Hepatocyte (in vitro differentiated cells): Measurements from ENCODE around the gene PAF1. TPM values are rescaled to one million over a fixed set of nuclear protein-coding genes. Genes with fewer than 3 reads are reported as not detected.
A peak's percentile ranks its signal among the peaks of the same experiment; 100 is the strongest.

Experiments
- DNase-seq: peaks from one replicate; pipeline ENCODE4 v3.0.0-alpha.2; 2016; ENCODE audit warnings: low spot score
- H2AFZ ChIP-seq: fragments of 200-600 bp; sonication (generic); 2 replicates; pipeline ENCODE4 v1.6.0; 2016; ENCODE audit warnings: antibody characterized with exemption, mild to moderate bottlenecking
- H3K27ac ChIP-seq: fragments of 200-600 bp; sonication (generic); 2 replicates; pipeline ENCODE4 v1.5.1; 2016; ENCODE audit warnings: mild to moderate bottlenecking
- H3K27me3 ChIP-seq: fragments of 200-600 bp; sonication (generic); 2 replicates; pipeline ENCODE4 v1.6.1; 2016
- H3K36me3 ChIP-seq: fragments of 200-600 bp; sonication (generic); replicated peaks from 2 replicates; pipeline ENCODE4 v1.5.1; 2016; ENCODE audit warnings: low read depth; ENCODE audit not compliant: insufficient read depth
- H3K4me1 ChIP-seq: fragments of 200-600 bp; sonication (generic); 2 replicates; pipeline ENCODE4 v1.5.1; 2016; ENCODE audit warnings: mild to moderate bottlenecking, moderate library complexity; ENCODE audit not compliant: insufficient read depth
- H3K4me2 ChIP-seq: fragments of 200-600 bp; sonication (generic); 2 replicates; pipeline ENCODE4 v1.6.0; 2016
- H3K4me3 ChIP-seq: fragments of 200-600 bp; sonication (generic); 2 replicates; pipeline ENCODE4 v1.5.1; 2016; ENCODE audit warnings: mild to moderate bottlenecking
- H3K79me2 ChIP-seq: fragments of 200-600 bp; sonication (generic); 2 replicates; pipeline ENCODE4 v1.6.0; 2017; ENCODE audit warnings: mild to moderate bottlenecking
- H3K9me2 ChIP-seq: fragments of 200-600 bp; sonication (generic); replicated peaks from 2 replicates; pipeline ENCODE4 v1.6.0; 2017; ENCODE audit warnings: mild to moderate bottlenecking; ENCODE audit not compliant: insufficient read depth
- H3K9me3 ChIP-seq: fragments of 200-600 bp; sonication (generic); 2 replicates; pipeline ENCODE4 v1.5.1; 2016; ENCODE audit warnings: low read depth, mild to moderate bottlenecking
- H4K20me1 ChIP-seq: fragments of 200-600 bp; sonication (generic); 2 replicates; pipeline ENCODE4 v1.6.0; 2016; ENCODE audit warnings: mild to moderate bottlenecking; ENCODE audit not compliant: insufficient read depth, poor library complexity, severe bottlenecking
- CTCF ChIP-seq: fragments of 200-600 bp; sonication (generic); IDR thresholded peaks from 2 replicates; pipeline ENCODE4 v1.5.1; 2016; ENCODE audit warnings: antibody characterized with exemption, mild to moderate bottlenecking; ENCODE audit not compliant: poor library complexity
- EZH2 ChIP-seq: fragments of 200-600 bp; sonication (generic); IDR thresholded peaks from 2 replicates; pipeline ENCODE4 v1.6.1; 2016; ENCODE audit warnings: antibody characterized with exemption, mild to moderate bottlenecking, borderline replicate concordance
- EZH2phosphoT487 ChIP-seq: fragments of 200-600 bp; sonication (generic); IDR thresholded peaks from one replicate; pipeline ENCODE4 v1.6.1; 2018; ENCODE audit warnings: antibody characterized with exemption, mild to moderate bottlenecking, low read depth, moderate library complexity; ENCODE audit not compliant: unreplicated experiment, severe bottlenecking
- WGBS: methylation state at CpG from one replicate; pipeline ENCODE4 v1.1.6; 2016; ENCODE audit warnings: low lambda C conversion rate; ENCODE audit errors: missing lambda C conversion rate; 5-methylcytosine and 5-hydroxymethylcytosine counted together
- polyA plus RNA-seq: library from polyadenylated mRNA; unstranded; fragments of >200 nt; fragmentation: Nextera tagmentation; extraction: Ambion mirVana; gene quantifications from 2 replicates; pipeline ENCODE4 v1.2.1, GENCODE V29; 2016
- total RNA-seq: library from RNA; depleted of rRNA; stranded (reverse); fragments of >200 nt; gene quantifications from 2 replicates; pipeline ENCODE4 v1.2.3, GENCODE V29; 2014

The PAF1 gene
- total and polyA plus RNA-seq, 2 experiments from 2014 or later: 30.4 to 54.4 TPM

GRCh38 chr19:39412867-39413271 is 22.0 kb upstream of the PAF1 start:
- Histone ChIP-seq H3K4me2 (peak overlapping the region; percentile 91), H3K79me2 (peaks cover 53% of the 10 kb centered on the region), H4K20me1 (peaks cover 9% of the 10 kb centered on the region), H3K9me3 (no peaks in the 10 kb centered on the region), H3K36me3 (no peaks in the 10 kb centered on the region), H3K4me1 (peaks cover 18% of the 10 kb centered on the region), H3K27me3 (no peaks in the 10 kb centered on the region), H3K27ac (peak overlapping the region; percentile 99), H2AFZ (peak overlapping the region; percentile 72), H3K4me3 (peak overlapping the region; percentile 59), H3K9me2 (no peaks in the 10 kb centered on the region)
- TF ChIP-seq EZH2phosphoT487: no peak
- no peak for TF ChIP-seq CTCF
- TF ChIP-seq EZH2: no peak
- 1% methylated on average over 24 of the region's 24 CpGs for WGBS
- DNase-seq: no peak

GRCh38 chr19:39412100-39412866 is 21.4 kb upstream of the PAF1 start, which contains the start of gene PLEKHG2:
Gene PLEKHG2 (plus strand): TSS chr19:39412669. CDS start chr19:39414087, 1,418 bp downstream.
- no peaks in the 10 kb centered on the region for H3K9me3 ChIP-seq
- TF ChIP-seq EZH2phosphoT487: no peak
- peak; percentile 93 for TF ChIP-seq CTCF
- DNase-seq: peak; percentile 99
- H3K36me3 ChIP-seq: no peaks in the 10 kb centered on the region
- peaks cover 15% of the 10 kb centered on the region for H4K20me1 ChIP-seq
- no peaks in the 10 kb centered on the region for H3K27me3 ChIP-seq
- peak within 1 kb of the TSS; percentile 59 for H3K4me3 ChIP-seq
- peak within 1 kb of the TSS; percentile 91 for H3K4me2 ChIP-seq
- H2AFZ ChIP-seq: peak within 1 kb of the TSS; percentile 72
- peaks cover 18% of the 10 kb centered on the region for H3K4me1 ChIP-seq
- peak within 1 kb of the TSS; percentile 100 for H3K27ac ChIP-seq
- peaks cover 59% of the 10 kb centered on the region for H3K79me2 ChIP-seq
- H3K9me2 ChIP-seq: no peaks in the 10 kb centered on the region
- under 1% methylated on average over 49 of the region's 60 CpGs for WGBS

DNA sequence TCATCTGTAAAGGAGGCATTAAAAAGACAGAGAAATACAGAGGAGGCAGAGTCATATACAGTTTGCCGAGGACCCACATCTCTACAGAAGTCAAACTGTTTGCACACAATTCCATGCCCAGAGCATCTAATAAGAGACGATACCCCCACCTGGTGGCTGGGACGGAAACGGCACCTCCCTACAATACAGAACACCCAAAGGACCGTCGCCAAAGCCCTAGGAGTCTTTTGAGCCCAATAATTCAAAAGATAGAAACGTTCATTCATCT is 20.9 kb upstream of the PAF1 start:
- peaks cover 18% of the 10 kb centered on the region for H3K4me1 ChIP-seq
- no peaks in the 10 kb centered on the region for H3K9me3 ChIP-seq
- no peak overlapping the region for H3K4me3 ChIP-seq
- TF ChIP-seq CTCF (peak; percentile 95), EZH2phosphoT487 (no peak)
- peak overlapping the region; percentile 100 for H3K27ac ChIP-seq
- H3K9me2 ChIP-seq: no peaks in the 10 kb centered on the region
- peaks cover 20% of the 10 kb centered on the region for H4K20me1 ChIP-seq
- 1% methylated on average over 7 of the region's 7 CpGs for WGBS
- peak overlapping the region; percentile 85 for H3K4me2 ChIP-seq
- H2AFZ ChIP-seq: no peak overlapping the region
- no peaks in the 10 kb centered on the region for H3K27me3 ChIP-seq
- peak; percentile 95 for DNase-seq
- no peaks in the 10 kb centered on the region for H3K36me3 ChIP-seq
- H3K79me2 ChIP-seq: peaks cover 61% of the 10 kb centered on the region
